GM12878 (cell line): ENCODE measurements around the gene TAPBP. TPM values are rescaled to one million over a fixed set of nuclear protein-coding genes. Genes with fewer than 3 reads are reported as not detected.
A peak's percentile ranks its signal among the peaks of the same experiment; 100 is the strongest.

Experiments
- BCL3 ChIP-seq: IDR thresholded peaks from 2 replicates; pipeline ENCODE4 v1.6.1; 2011; ENCODE audit warnings: borderline replicate concordance, low read depth, mild to moderate bottlenecking, moderate library complexity, low read length; ENCODE audit not compliant: insufficient read depth, poor library complexity, severe bottlenecking
- EGR1 ChIP-seq, 2 experiments: IDR thresholded peaks; 1 replicate in 1 of 2; 2 replicates in 1 of 2; pipeline ENCODE4 v1.6.1; 2011 to 2012; ENCODE audit warnings: low read depth in 2 of 2, low read length in 2 of 2, borderline replicate concordance in 1 of 2, mild to moderate bottlenecking in 1 of 2, moderate library complexity in 1 of 2
- HDAC6 ChIP-seq: fragments of 200-600 bp; sonication (generic); IDR thresholded peaks from one replicate; pipeline ENCODE4 v1.8.0; 2017; ENCODE audit warnings: antibody characterized with exemption; ENCODE audit not compliant: unreplicated experiment
- IRF4 ChIP-seq: IDR thresholded peaks from 2 replicates; pipeline ENCODE4 v1.6.1; 2011; ENCODE audit warnings: low read depth, low read length
- JUNB ChIP-seq: IDR thresholded peaks from 2 replicates; pipeline ENCODE4 v1.6.1; 2016; ENCODE audit warnings: antibody characterized with exemption, mild to moderate bottlenecking
- NFIC ChIP-seq: IDR thresholded peaks from 2 replicates; pipeline ENCODE4 v1.6.1; 2012; ENCODE audit warnings: low read depth, mild to moderate bottlenecking, inconsistent platforms, low read length, moderate library complexity
- POLR2AphosphoS2 ChIP-seq: IDR thresholded peaks from 2 replicates; pipeline ENCODE4 v1.6.1; 2011; ENCODE audit warnings: low read depth, mild to moderate bottlenecking, low read length, improper control_type of control experiment, moderate library complexity
- REST ChIP-seq: IDR thresholded peaks from 2 replicates; pipeline ENCODE4 v1.6.1; 2012; ENCODE audit warnings: mild to moderate bottlenecking, low read depth, low read length
- RUNX3 ChIP-seq: IDR thresholded peaks from 2 replicates; pipeline ENCODE4 v1.6.1; 2012; ENCODE audit warnings: low read length, inconsistent platforms
- SP1 ChIP-seq: IDR thresholded peaks from one replicate; pipeline ENCODE4 v1.6.1; 2011; ENCODE audit warnings: low read depth, low read length
- TCF3 ChIP-seq: IDR thresholded peaks from 2 replicates; pipeline ENCODE4 v1.6.1; 2012; ENCODE audit warnings: low read depth, mild to moderate bottlenecking, low read length, borderline replicate concordance; ENCODE audit not compliant: insufficient read depth
- polyA plus RNA-seq, 11 experiments: library from polyadenylated mRNA; depleted of rRNA in 4 of 11; unstranded in 6 of 11; stranded (reverse) in 5 of 11; fragments of >200 nt; fragmentation: Nextera tagmentation in 4 of 11; fragmentation: Illumina TruSeq in 1 of 11; extraction: Ambion mirVana in 4 of 11; extraction: Trizol in 1 of 11; gene quantifications; 1 replicate in 1 of 11; 2 replicates in 10 of 11; pipeline versions ENCODE4 v1.2.1 to v1.2.3, GENCODE V29; 2011 to 2016; ENCODE audit warnings: inconsistent platforms in 2 of 11, missing spikeins in 2 of 11, low read depth in 1 of 11
- total RNA-seq, 4 experiments: library from RNA; depleted of rRNA in 3 of 4; stranded (reverse); fragments of >200 nt in 3 of 4; fragmentation: Illumina TruSeq in 1 of 4; extraction: Trizol in 1 of 4; gene quantifications; 2 replicates each; pipeline versions ENCODE4 v1.2.1 to v1.2.3, GENCODE V29; 2013 to 2021
- TF ChIP-seq, protein P1 (sequence below): fragments of 150-350 bp; IDR thresholded peaks from 2 replicates; pipeline ENCODE4 v1.6.1; 2014; ENCODE audit warnings: mild to moderate bottlenecking, low read depth, low read length
- TF ChIP-seq, protein P2 (sequence below): fragments of 150-350 bp; IDR thresholded peaks from 2 replicates; pipeline ENCODE4 v1.6.1; 2016; ENCODE audit warnings: low read depth, low read length
- TF ChIP-seq, protein P3 (sequence below): fragments of 450-650 bp; IDR thresholded peaks from 2 replicates; pipeline ENCODE4 v1.6.1; 2017; ENCODE audit warnings: mild to moderate bottlenecking, moderate library complexity

The TAPBP gene
- total and polyA plus RNA-seq, 10 of the 15 experiments (the other 5 are each of a cell fraction or from before 2014, with no cell fraction given): 14.6 to 210 (median 78.1) TPM

DNA sequence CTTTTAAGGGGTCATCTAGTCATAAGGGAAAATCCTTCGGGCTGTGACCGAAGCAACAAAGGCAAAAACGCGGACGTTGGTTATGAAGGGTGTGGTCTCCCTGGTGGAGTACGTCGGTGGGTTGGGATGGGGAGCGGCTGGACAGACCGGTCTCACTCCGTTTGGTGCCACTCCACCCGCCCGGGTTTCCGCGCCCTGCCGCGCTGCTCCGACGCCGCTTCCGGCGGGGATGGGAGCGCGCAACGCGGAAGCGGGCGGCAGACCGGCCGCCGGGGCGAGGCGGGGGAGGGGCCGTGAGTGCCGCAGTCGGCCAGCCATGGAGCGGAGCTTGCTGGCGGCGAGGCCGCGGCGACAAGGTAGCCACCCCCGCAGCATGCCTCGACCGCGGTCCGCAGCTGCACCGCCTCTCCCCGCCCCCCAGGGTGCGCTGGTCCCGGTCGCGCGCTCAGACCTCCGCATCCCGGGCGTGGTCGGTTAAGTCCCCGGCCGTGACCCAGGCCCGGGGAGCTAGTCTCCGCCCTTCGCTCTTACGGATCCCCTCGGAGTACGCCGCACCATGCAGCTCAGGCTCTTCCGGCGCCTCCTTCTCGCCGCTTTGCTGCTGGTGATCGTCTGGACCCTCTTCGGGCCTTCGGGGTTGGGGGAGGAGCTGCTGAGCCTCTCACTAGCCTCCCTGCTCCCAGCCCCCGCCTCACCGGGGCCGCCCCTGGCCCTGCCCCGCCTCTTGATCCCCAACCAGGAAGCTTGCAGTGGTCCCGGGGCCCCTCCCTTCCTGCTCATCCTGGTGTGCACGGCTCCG lies 36.8 kb downstream of the TAPBP start, which contains the start of gene B3GALT4 (continued):
- TF ChIP-seq RUNX3 (no peak), HDAC6 (no peak), EGR1 (IDR thresholded peaks at IDR 0.05; ENCODE audit: borderline replicate concordance in 1 of 2, low read depth in 2 of 2, low read length in 2 of 2) (peak in 1 of 2 experiments; percentile 83; a peak in 2 of 3 replicates), NFIC (no peak), BCL3 (peak; percentile 98), REST (no peak), SP1 (peak; percentile 20), IRF4 (no peak), POLR2AphosphoS2 (peak; percentile 91), TCF3 (peak; percentile 71), JUNB (no peak)
- TF ChIP-seq, protein P1, sequence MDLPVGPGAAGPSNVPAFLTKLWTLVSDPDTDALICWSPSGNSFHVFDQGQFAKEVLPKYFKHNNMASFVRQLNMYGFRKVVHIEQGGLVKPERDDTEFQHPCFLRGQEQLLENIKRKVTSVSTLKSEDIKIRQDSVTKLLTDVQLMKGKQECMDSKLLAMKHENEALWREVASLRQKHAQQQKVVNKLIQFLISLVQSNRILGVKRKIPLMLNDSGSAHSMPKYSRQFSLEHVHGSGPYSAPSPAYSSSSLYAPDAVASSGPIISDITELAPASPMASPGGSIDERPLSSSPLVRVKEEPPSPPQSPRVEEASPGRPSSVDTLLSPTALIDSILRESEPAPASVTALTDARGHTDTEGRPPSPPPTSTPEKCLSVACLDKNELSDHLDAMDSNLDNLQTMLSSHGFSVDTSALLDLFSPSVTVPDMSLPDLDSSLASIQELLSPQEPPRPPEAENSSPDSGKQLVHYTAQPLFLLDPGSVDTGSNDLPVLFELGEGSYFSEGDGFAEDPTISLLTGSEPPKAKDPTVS: no peak
- TF ChIP-seq, protein P2, sequence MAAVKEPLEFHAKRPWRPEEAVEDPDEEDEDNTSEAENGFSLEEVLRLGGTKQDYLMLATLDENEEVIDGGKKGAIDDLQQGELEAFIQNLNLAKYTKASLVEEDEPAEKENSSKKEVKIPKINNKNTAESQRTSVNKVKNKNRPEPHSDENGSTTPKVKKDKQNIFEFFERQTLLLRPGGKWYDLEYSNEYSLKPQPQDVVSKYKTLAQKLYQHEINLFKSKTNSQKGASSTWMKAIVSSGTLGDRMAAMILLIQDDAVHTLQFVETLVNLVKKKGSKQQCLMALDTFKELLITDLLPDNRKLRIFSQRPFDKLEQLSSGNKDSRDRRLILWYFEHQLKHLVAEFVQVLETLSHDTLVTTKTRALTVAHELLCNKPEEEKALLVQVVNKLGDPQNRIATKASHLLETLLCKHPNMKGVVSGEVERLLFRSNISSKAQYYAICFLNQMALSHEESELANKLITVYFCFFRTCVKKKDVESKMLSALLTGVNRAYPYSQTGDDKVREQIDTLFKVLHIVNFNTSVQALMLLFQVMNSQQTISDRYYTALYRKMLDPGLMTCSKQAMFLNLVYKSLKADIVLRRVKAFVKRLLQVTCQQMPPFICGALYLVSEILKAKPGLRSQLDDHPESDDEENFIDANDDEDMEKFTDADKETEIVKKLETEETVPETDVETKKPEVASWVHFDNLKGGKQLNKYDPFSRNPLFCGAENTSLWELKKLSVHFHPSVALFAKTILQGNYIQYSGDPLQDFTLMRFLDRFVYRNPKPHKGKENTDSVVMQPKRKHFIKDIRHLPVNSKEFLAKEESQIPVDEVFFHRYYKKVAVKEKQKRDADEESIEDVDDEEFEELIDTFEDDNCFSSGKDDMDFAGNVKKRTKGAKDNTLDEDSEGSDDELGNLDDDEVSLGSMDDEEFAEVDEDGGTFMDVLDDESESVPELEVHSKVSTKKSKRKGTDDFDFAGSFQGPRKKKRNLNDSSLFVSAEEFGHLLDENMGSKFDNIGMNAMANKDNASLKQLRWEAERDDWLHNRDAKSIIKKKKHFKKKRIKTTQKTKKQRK: no peak
- TF ChIP-seq, protein P3, sequence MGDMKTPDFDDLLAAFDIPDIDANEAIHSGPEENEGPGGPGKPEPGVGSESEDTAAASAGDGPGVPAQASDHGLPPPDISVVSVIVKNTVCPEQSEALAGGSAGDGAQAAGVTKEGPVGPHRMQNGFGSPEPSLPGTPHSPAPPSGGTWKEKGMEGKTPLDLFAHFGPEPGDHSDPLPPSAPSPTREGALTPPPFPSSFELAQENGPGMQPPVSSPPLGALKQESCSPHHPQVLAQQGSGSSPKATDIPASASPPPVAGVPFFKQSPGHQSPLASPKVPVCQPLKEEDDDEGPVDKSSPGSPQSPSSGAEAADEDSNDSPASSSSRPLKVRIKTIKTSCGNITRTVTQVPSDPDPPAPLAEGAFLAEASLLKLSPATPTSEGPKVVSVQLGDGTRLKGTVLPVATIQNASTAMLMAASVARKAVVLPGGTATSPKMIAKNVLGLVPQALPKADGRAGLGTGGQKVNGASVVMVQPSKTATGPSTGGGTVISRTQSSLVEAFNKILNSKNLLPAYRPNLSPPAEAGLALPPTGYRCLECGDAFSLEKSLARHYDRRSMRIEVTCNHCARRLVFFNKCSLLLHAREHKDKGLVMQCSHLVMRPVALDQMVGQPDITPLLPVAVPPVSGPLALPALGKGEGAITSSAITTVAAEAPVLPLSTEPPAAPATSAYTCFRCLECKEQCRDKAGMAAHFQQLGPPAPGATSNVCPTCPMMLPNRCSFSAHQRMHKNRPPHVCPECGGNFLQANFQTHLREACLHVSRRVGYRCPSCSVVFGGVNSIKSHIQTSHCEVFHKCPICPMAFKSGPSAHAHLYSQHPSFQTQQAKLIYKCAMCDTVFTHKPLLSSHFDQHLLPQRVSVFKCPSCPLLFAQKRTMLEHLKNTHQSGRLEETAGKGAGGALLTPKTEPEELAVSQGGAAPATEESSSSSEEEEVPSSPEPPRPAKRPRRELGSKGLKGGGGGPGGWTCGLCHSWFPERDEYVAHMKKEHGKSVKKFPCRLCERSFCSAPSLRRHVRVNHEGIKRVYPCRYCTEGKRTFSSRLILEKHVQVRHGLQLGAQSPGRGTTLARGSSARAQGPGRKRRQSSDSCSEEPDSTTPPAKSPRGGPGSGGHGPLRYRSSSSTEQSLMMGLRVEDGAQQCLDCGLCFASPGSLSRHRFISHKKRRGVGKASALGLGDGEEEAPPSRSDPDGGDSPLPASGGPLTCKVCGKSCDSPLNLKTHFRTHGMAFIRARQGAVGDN: peak; percentile 79
